Measurements from ENCODE around the gene CNEP1R1. TPM values are rescaled to one million over a fixed set of nuclear protein-coding genes. Genes with fewer than 3 reads are reported as not detected.

CNEP1R1 gene
- total and polyA plus RNA-seq, 10 of the 15 experiments (the other 5 are each of a cell fraction or from before 2014, with no cell fraction given) = 11.5 to 29.2 (median 15.6) TPM

GRCh38 chr16:50050802-50051201 is 25.8 kb downstream of the CNEP1R1 start (continued):
- TF ChIP-seq RELB (IDR thresholded peaks at IDR 0.05; ENCODE audit: low read depth) = no peak
- TF ChIP-seq SKIL (IDR thresholded peaks at IDR 0.05; ENCODE audit: low read depth, poor library complexity, severe bottlenecking) = no peak
- no peak for TF ChIP-seq ZBTB40 (IDR thresholded peaks at IDR 0.05; ENCODE audit: borderline replicate concordance)
